Neural crest cell (in vitro differentiated cells): ENCODE data around the gene CEACAM4. TPM values are rescaled to one million over a fixed set of nuclear protein-coding genes. Genes with fewer than 3 reads are reported as not detected.

Experiments used
- DNase-seq: peaks from one replicate; pipeline ENCODE4 v3.0.0; 2021; ENCODE audit warnings: low read depth, mixed read lengths, low spot score
- H3K27ac Mint-ChIP-seq: one replicate; pipeline ENCODE4 v1.8.0; 2021; ENCODE audit warnings: mild to moderate bottlenecking, mixed read lengths; ENCODE audit not compliant: unreplicated experiment
- H3K27me3 Mint-ChIP-seq: 2 replicates; pipeline ENCODE4 v1.8.0; 2021; ENCODE audit warnings: low read depth, mild to moderate bottlenecking, mixed read lengths
- H3K36me3 Mint-ChIP-seq: 2 replicates; pipeline ENCODE4 v1.8.0; 2021; ENCODE audit warnings: low read depth, mild to moderate bottlenecking, mixed read lengths
- H3K4me1 Mint-ChIP-seq: 2 replicates; pipeline ENCODE4 v1.8.0; 2021; ENCODE audit warnings: mixed read lengths
- H3K4me3 Mint-ChIP-seq: one replicate; pipeline ENCODE4 v1.8.0; 2021; ENCODE audit warnings: mild to moderate bottlenecking, mixed read lengths
- H3K9me3 Mint-ChIP-seq: 2 replicates; pipeline ENCODE4 v1.8.0; 2021; ENCODE audit warnings: mixed read lengths
- CTCF ChIP-seq: fragments of 200-600 bp; sonication (generic); conservative IDR thresholded peaks from 2 replicates; pipeline ENCODE4 v1.5.0; 2021; ENCODE audit warnings: antibody characterized with exemption, mild to moderate bottlenecking
- total RNA-seq: library from RNA; stranded (reverse); gene quantifications from 2 replicates; pipeline ENCODE4 v1.2.1, GENCODE V29; 2021

Gene CEACAM4
- total RNA-seq, 1 donor from 2014 or later, result not detected

GRCh38 chr19:41623360-41623759 lies 3.5 kb downstream of the CEACAM4 start:
- no peaks in the 10 kb centered on the region for H3K27me3 Mint-ChIP-seq

GRCh38 chr19:41621654-41622053 lies 5.2 kb downstream of the CEACAM4 start:
- peaks cover 8% of the 10 kb centered on the region for H3K9me3 Mint-ChIP-seq
- DNase-seq, result no peak
- H3K36me3 Mint-ChIP-seq, result peaks cover 3% of the 10 kb centered on the region
- no peaks in the 10 kb centered on the region for H3K27me3 Mint-ChIP-seq
- H3K27ac Mint-ChIP-seq, result no peak overlapping the region
- no peak for TF ChIP-seq CTCF
- H3K4me3 Mint-ChIP-seq, result no peak overlapping the region
- H3K4me1 Mint-ChIP-seq, result no peaks in the 10 kb centered on the region

More at GRCh38 chr19:41623360-41623759, 3.5 kb downstream of the CEACAM4 start:
- H3K27ac Mint-ChIP-seq, result no peak overlapping the region
- peaks cover 3% of the 10 kb centered on the region for H3K9me3 Mint-ChIP-seq
- no peak overlapping the region for H3K4me3 Mint-ChIP-seq
- no peak for TF ChIP-seq CTCF
- H3K4me1 Mint-ChIP-seq, result no peaks in the 10 kb centered on the region
- H3K36me3 Mint-ChIP-seq, result peaks cover 3% of the 10 kb centered on the region
- no peak for DNase-seq

GRCh38 chr19:41621226-41621625 lies 5.6 kb downstream of the CEACAM4 start:
- Mint-ChIP-seq H3K27me3 (no peaks in the 10 kb centered on the region), H3K9me3 (peaks cover 11% of the 10 kb centered on the region), H3K36me3 (peaks cover 3% of the 10 kb centered on the region), H3K4me1 (no peaks in the 10 kb centered on the region), H3K4me3 (no peak overlapping the region), H3K27ac (no peak overlapping the region)
- TF ChIP-seq CTCF, result no peak
- no peak for DNase-seq

- H3K4me1 Mint-ChIP-seq, result no peaks in the 10 kb centered on the region
- H3K4me3 Mint-ChIP-seq, result no peak overlapping the region
- no peak for TF ChIP-seq CTCF
Measured at GRCh38 chr19:41620171-41620570, 6.7 kb downstream of the CEACAM4 start.

GRCh38 chr19:41619018-41619556 lies 7.8 kb downstream of the CEACAM4 start:
- H3K27ac Mint-ChIP-seq, result no peak overlapping the region
- no peak overlapping the region for H3K4me3 Mint-ChIP-seq
- H3K36me3 Mint-ChIP-seq, result peaks cover under 1% of the 10 kb centered on the region
- TF ChIP-seq CTCF, result no peak
- H3K9me3 Mint-ChIP-seq, result peaks cover 10% of the 10 kb centered on the region
- no peak for DNase-seq
- H3K27me3 Mint-ChIP-seq, result no peaks in the 10 kb centered on the region
- H3K4me1 Mint-ChIP-seq, result no peaks in the 10 kb centered on the region

More at GRCh38 chr19:41620171-41620570, 6.7 kb downstream of the CEACAM4 start:
- no peak for DNase-seq
- Mint-ChIP-seq H3K27ac (no peak overlapping the region), H3K27me3 (no peaks in the 10 kb centered on the region), H3K9me3 (peaks cover 12% of the 10 kb centered on the region), H3K36me3 (peaks cover 3% of the 10 kb centered on the region)
